HG03135 (cell line): Measurements from ENCODE around the gene UQCC2.

Experiments used
- ATAC-seq: cut with Tn5 transposase; IDR thresholded peaks from one replicate; pipeline ENCODE4 v1.9.1; 2021; ENCODE audit warnings: mild to moderate bottlenecking, moderate library complexity; ENCODE audit not compliant: unreplicated experiment

UQCC2 gene

GRCh38 chr6:33692078-33692759 lies 19.3 kb downstream of the UQCC2 start:
- no peak for ATAC-seq

GRCh38 chr6:33691456-33692077 lies 19.9 kb downstream of the UQCC2 start:
- ATAC-seq: no peak

GRCh38 chr6:33690766-33691165 lies 20.7 kb downstream of the UQCC2 start:
- no peak for ATAC-seq

GRCh38 chr6:33689879-33690278 lies 21.6 kb downstream of the UQCC2 start:
- ATAC-seq: no peak

GRCh38 chr6:33689148-33689494 lies 22.4 kb downstream of the UQCC2 start:
- no peak for ATAC-seq

GRCh38 chr6:33688451-33689147 lies 22.9 kb downstream of the UQCC2 start:
- ATAC-seq: no peak

GRCh38 chr6:33688006-33688405 lies 23.5 kb downstream of the UQCC2 start:
- ATAC-seq: no peak

GRCh38 chr6:33686981-33687975 lies 24.2 kb downstream of the UQCC2 start:
- no peak for ATAC-seq

GRCh38 chr6:33686225-33686924 lies 25.1 kb downstream of the UQCC2 start:
- ATAC-seq: no peak

GRCh38 chr6:33685411-33686224 lies 25.9 kb downstream of the UQCC2 start:
- no peak for ATAC-seq

- ATAC-seq: no peak
Measured at GRCh38 chr6:33684983-33685382, 26.5 kb downstream of the UQCC2 start.

GRCh38 chr6:33684428-33684896 lies 27.0 kb downstream of the UQCC2 start:
- no peak for ATAC-seq

GRCh38 chr6:33683576-33684427 lies 27.7 kb downstream of the UQCC2 start:
- ATAC-seq: no peak

- no peak for ATAC-seq
Measured at GRCh38 chr6:33683051-33683571, 28.4 kb downstream of the UQCC2 start.

GRCh38 chr6:33682341-33682740 lies 29.2 kb downstream of the UQCC2 start:
- ATAC-seq: no peak

- no peak for ATAC-seq
Measured at GRCh38 chr6:33679761-33680160, 31.7 kb downstream of the UQCC2 start.

GRCh38 chr6:33678932-33679490 lies 32.5 kb downstream of the UQCC2 start:
- no peak for ATAC-seq
